Measurements from ENCODE around the gene OVOL3.

OVOL3 gene

GRCh38 chr19:36089847-36090246 lies 21.1 kb upstream of the OVOL3 start:
- Histone ChIP-seq H3K27ac (ENCODE audit: low read length) (no peak overlapping the region), H3K79me2 (ENCODE audit: insufficient read depth, low read length) (no peaks in the 10 kb centered on the region), H3K4me1 (ENCODE audit: insufficient read depth, low read length) (no peaks in the 10 kb centered on the region), H3K9me3 (ENCODE audit: insufficient read depth, low read length, severe bottlenecking) (no peaks in the 10 kb centered on the region), H4K20me1 (ENCODE audit: insufficient read depth, low read length) (peaks cover 22% of the 10 kb centered on the region), H3K4me3 (ENCODE audit: low read depth in 1 of 2, low read length in 2 of 2) (no peak overlapping the region), H3K9ac (ENCODE audit: low read depth, low read length) (no peak overlapping the region), H2AFZ (ENCODE audit: low read depth, low read length) (no peak overlapping the region), H3K4me2 (ENCODE audit: insufficient read depth, low read length) (no peak overlapping the region), H3K27me3 (ENCODE audit: insufficient read depth, low read length, poor library complexity) (no peaks in the 10 kb centered on the region), H3K36me3 (ENCODE audit: insufficient read depth, low read length) (peaks cover 98% of the 10 kb centered on the region)
- DNase-seq (no peak), ATAC-seq (ENCODE audit: insufficient read depth, low read depth) (no peak)
- TF ChIP-seq EZH2 (IDR thresholded peaks at IDR 0.05; ENCODE audit: borderline replicate concordance, low read depth, low read length, severe bottlenecking), result no peak
- no peak for TF ChIP-seq CTCF (IDR thresholded peaks at IDR 0.05; ENCODE audit: borderline replicate concordance, extremely low read depth, low read length, poor library complexity, severe bottlenecking)

GRCh38 chr19:36090910-36091695 lies 19.8 kb upstream of the OVOL3 start:
- DNase-seq, result no peak
- Histone ChIP-seq H3K4me1 (ENCODE audit: insufficient read depth, low read length) (no peaks in the 10 kb centered on the region), H3K36me3 (ENCODE audit: insufficient read depth, low read length) (peaks cover 98% of the 10 kb centered on the region), H3K27ac (ENCODE audit: low read length) (no peak overlapping the region), H2AFZ (ENCODE audit: low read depth, low read length) (no peak overlapping the region), H3K79me2 (ENCODE audit: insufficient read depth, low read length) (no peaks in the 10 kb centered on the region), H3K9ac (ENCODE audit: low read depth, low read length) (no peak overlapping the region), H3K9me3 (ENCODE audit: insufficient read depth, low read length, severe bottlenecking) (no peaks in the 10 kb centered on the region), H4K20me1 (ENCODE audit: insufficient read depth, low read length) (peaks cover 15% of the 10 kb centered on the region), H3K4me3 (ENCODE audit: low read depth in 1 of 2, low read length in 2 of 2) (no peak overlapping the region), H3K4me2 (ENCODE audit: insufficient read depth, low read length) (no peak overlapping the region), H3K27me3 (ENCODE audit: insufficient read depth, low read length, poor library complexity) (no peaks in the 10 kb centered on the region)
- ATAC-seq (ENCODE audit: insufficient read depth, low read depth), result no peak
- TF ChIP-seq EZH2 (IDR thresholded peaks at IDR 0.05; ENCODE audit: borderline replicate concordance, low read depth, low read length, severe bottlenecking) (no peak), CTCF (IDR thresholded peaks at IDR 0.05; ENCODE audit: borderline replicate concordance, extremely low read depth, low read length, poor library complexity, severe bottlenecking) (no peak)

- TF ChIP-seq EZH2 (IDR thresholded peaks at IDR 0.05; ENCODE audit: borderline replicate concordance, low read depth, low read length, severe bottlenecking) (no peak), CTCF (IDR thresholded peaks at IDR 0.05; ENCODE audit: borderline replicate concordance, extremely low read depth, low read length, poor library complexity, severe bottlenecking) (no peak)
- DNase-seq (no peak), ATAC-seq (ENCODE audit: insufficient read depth, low read depth) (no peak)
- Histone ChIP-seq H3K36me3 (ENCODE audit: insufficient read depth, low read length) (peaks cover 95% of the 10 kb centered on the region), H4K20me1 (ENCODE audit: insufficient read depth, low read length) (peaks cover 14% of the 10 kb centered on the region), H3K9me3 (ENCODE audit: insufficient read depth, low read length, severe bottlenecking) (no peaks in the 10 kb centered on the region), H3K79me2 (ENCODE audit: insufficient read depth, low read length) (no peaks in the 10 kb centered on the region), H3K4me2 (ENCODE audit: insufficient read depth, low read length) (no peak overlapping the region), H2AFZ (ENCODE audit: low read depth, low read length) (no peak overlapping the region), H3K4me3 (ENCODE audit: low read depth in 1 of 2, low read length in 2 of 2) (no peak overlapping the region), H3K27ac (ENCODE audit: low read length) (no peak overlapping the region), H3K9ac (ENCODE audit: low read depth, low read length) (no peak overlapping the region), H3K27me3 (ENCODE audit: insufficient read depth, low read length, poor library complexity) (no peaks in the 10 kb centered on the region), H3K4me1 (ENCODE audit: insufficient read depth, low read length) (no peaks in the 10 kb centered on the region)
Observed at GRCh38 chr19:36092566-36092965, 18.4 kb upstream of the OVOL3 start.

Measured in DND-41 (cell line).